IPS DF 4.7 (cell line): ENCODE results near the gene GZMH.
"Not testable (repeated sequence)": the region's sequence is repeated elsewhere in the genome, so short reads cannot be mapped to it uniquely, and the experiment has no call there.

Source experiments
- DNase-seq: peaks from one replicate; pipeline ENCODE4 v3.0.0-alpha.2; 2013; ENCODE audit warnings: low spot score; ENCODE audit errors: extremely low read depth

Gene GZMH

GRCh38 chr14:24595073-24595808, 14.2 kb downstream of the GZMH start:
- no peak for DNase-seq

GRCh38 chr14:24591004-24591403, 18.5 kb downstream of the GZMH start:
- DNase-seq: not testable (repeated sequence)

GRCh38 chr14:24584402-24584801, 25.1 kb downstream of the GZMH start:
- not testable (repeated sequence) for DNase-seq

- DNase-seq: no peak
Observed at GRCh38 chr14:24578558-24578957, 30.9 kb downstream of the GZMH start.

GRCh38 chr14:24576771-24577170, 32.7 kb downstream of the GZMH start:
- no peak for DNase-seq

- DNase-seq: no peak
Observed at GRCh38 chr14:24576182-24576581, 33.3 kb downstream of the GZMH start, which contains the start of gene CTSG. Gene CTSG, minus strand, starts transcription at chr14:24576250. Its CDS starts 27 bp downstream, at chr14:24576223.

- DNase-seq: no peak
Observed at GRCh38 chr14:24574206-24574774, 35.2 kb downstream of the GZMH start.

GRCh38 chr14:24566318-24566717, 43.2 kb downstream of the GZMH start:
- DNase-seq: no peak

GRCh38 chr14:24565766-24566165, 43.7 kb downstream of the GZMH start:
- no peak for DNase-seq

- no peak for DNase-seq
Observed at GRCh38 chr14:24563505-24563904, 46.0 kb downstream of the GZMH start.

GRCh38 chr14:24556756-24557155, 52.7 kb downstream of the GZMH start:
- DNase-seq: no peak
